NCI-H187 treated with DMSO at 0.1 percent for 48 hours (cell line): Measurements from ENCODE around the gene SMAD7.

Experiments used
- DNase-seq: peaks from one replicate; lab custom pipeline; 2025; lab: John Stamatoyannopoulos, UW

Gene SMAD7

GRCh38 chr18:48950536-48951447, at the start of gene SMAD7:
TSS of gene SMAD7 (minus strand) at chr18:48950965. CDS start at chr18:48950424, 541 bp downstream.
- DNase-seq, result no peak

- no peak for DNase-seq
Observed at GRCh38 chr18:48999569-48999968, 48.8 kb upstream of the SMAD7 start.

DNA sequence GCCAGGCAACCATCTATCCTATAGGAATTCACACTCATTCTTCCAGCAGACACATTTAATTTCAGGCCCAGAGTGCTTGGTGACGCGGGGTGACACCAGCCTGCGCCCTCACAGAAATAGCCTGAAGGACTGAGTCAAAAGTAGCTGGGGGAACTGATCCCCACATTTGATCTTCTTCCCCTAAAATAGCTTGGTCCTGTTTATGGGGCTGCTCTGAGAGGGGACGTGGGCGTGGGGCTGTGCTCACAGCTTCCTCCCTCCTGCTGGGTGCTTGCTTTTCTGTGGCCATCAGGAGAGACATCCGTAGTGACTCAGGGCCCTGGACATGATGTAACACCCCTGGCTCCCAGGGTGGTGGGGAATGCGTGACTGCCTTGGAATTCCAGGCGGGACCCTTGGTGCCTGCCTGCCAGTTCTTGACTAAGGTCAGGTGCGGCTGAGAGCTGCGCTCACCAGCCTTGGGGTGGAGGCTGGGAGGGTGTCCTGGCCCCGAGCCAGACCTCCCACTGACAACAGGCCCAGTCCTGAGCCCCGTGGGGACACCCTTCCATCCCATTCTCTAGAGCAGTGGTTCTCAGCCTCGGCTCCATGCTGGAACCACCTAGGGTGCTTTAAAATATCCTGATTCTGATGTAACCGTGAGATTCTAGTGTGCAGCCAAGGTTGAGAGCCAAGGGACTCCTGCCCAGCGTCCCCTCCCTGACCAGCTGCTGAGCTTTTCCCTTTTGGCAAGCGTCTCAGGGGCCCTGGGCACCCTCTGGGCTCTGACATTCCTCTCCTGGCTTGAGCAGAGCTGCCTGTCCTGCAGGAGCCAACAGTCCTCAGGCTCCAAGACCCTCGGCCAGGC, 47.4 kb upstream of the SMAD7 start:
- DNase-seq, result no peak

GRCh38 chr18:48997681-48997984, 46.9 kb upstream of the SMAD7 start:
- DNase-seq, result no peak

DNA sequence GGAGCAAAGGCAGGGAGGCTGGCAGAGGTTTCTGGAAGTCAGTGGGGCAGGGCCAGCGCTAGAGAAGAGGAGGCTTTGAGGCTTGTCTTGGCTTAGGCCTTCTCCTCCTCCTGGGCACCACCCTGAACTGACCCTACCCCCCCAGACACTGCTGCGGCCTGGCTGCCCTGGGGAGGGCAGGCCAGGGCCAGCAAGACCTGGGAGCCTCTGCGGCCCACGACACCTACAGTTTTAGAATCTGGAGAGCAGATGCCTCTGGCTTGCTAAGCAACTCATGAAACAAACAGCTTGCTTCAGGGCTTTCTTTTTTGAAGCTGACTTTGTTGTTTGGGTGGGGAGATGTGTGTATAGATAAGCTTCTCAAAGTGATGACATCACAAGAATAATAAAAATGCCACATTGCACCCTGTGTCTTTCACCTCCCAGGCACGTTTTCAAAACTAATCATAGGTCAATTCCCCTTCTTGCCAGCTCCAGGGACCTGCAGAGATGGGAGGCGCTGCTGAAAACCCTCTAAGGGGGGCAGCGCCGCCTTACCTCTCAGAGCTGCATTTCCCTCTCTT, 46.2 kb upstream of the SMAD7 start:
- DNase-seq, result no peak

- no peak for DNase-seq
Observed at GRCh38 chr18:48996041-48996440, 45.3 kb upstream of the SMAD7 start.

GRCh38 chr18:48994926-48995835, 44.4 kb upstream of the SMAD7 start:
- DNase-seq, result no peak

GRCh38 chr18:48994044-48994651, 43.4 kb upstream of the SMAD7 start:
- DNase-seq, result no peak

DNA sequence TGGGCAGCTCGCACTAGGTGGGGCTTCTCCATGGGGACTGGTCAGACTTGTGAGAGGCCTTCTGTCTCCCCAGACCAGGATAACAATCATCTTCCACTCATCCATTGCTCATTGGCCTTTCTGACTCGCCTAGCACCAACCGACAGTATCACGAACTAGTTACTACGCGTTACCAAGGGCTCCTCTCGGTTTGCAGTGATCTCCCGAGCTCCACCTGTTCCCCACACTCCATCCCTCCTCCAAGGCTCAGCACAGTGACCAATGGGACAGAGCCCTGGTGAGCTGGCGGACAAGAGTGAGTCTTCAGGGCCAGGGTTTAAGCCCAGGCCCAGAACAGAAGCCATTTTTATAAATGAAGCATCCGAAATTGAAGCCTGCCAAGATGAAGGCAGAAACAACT, 42.8 kb upstream of the SMAD7 start:
- DNase-seq, result no peak

GRCh38 chr18:48992791-48993555, 42.2 kb upstream of the SMAD7 start:
- DNase-seq, result no peak

GRCh38 chr18:48992133-48992532, 41.4 kb upstream of the SMAD7 start:
- DNase-seq, result no peak

DNA sequence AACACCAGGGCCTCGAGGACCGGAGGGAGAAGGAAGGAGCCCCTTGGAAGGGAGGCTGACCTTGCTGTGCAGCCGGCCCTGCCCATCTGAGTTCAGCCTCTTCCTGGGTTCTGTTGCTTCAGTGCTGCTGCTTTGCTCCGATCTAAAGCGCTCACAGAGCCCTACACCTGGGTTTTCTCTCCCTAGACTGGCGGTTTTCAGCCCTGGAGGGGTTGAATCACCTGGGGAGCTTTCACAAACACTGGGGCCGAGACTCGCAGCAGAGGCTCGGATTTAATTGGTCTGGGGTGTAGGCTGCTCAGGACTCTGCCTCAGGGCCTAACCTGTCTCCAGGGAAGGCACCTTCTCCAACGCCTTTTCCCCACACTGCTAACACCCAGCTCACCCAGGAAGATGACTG, 40.9 kb upstream of the SMAD7 start:
- no peak for DNase-seq

GRCh38 chr18:48991319-48991660, 40.5 kb upstream of the SMAD7 start:
- DNase-seq, result no peak

DNA sequence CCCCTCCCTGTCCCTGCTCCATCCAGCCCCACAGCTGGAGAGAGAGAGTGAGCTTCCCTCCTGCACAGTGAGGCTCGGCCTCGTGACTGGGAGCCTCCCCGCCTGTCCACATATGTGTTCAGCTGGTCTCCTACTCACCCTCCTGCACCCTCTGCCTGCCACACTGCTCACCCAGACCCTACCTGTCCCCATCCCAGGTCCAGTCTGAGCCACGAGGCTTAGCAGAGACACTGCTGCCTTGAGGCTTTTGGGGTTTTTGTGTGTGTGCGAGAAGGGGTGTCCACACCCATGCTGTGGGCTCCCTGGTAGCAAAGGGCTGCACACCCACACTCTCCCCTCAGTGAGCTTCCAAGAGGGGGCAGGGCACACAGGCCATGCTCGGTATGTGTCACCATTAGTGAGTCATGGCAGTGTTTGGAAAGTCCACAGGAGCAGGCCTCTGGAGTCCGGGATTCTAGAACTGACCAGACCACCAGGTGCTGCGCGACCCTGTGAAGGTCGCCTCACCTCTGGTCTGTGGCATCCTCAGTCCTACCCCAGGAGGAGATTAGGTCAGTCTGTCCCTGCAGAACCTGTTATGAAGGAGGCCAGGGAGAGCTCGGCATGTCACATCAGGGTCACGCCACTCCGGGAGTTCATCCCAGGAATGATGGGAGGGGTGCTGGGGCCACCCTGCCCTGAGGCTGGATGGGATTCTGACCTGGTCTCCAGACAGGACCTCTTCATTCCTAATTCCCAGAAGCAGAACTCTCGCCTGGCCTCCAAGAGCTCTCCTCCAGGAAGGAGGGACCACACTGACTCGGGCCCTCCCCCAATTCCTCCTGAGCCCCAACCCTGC, 39.9 kb upstream of the SMAD7 start:
- no peak for DNase-seq

- DNase-seq, result no peak
Observed at GRCh38 chr18:48989304-48990303, 38.8 kb upstream of the SMAD7 start.

DNA sequence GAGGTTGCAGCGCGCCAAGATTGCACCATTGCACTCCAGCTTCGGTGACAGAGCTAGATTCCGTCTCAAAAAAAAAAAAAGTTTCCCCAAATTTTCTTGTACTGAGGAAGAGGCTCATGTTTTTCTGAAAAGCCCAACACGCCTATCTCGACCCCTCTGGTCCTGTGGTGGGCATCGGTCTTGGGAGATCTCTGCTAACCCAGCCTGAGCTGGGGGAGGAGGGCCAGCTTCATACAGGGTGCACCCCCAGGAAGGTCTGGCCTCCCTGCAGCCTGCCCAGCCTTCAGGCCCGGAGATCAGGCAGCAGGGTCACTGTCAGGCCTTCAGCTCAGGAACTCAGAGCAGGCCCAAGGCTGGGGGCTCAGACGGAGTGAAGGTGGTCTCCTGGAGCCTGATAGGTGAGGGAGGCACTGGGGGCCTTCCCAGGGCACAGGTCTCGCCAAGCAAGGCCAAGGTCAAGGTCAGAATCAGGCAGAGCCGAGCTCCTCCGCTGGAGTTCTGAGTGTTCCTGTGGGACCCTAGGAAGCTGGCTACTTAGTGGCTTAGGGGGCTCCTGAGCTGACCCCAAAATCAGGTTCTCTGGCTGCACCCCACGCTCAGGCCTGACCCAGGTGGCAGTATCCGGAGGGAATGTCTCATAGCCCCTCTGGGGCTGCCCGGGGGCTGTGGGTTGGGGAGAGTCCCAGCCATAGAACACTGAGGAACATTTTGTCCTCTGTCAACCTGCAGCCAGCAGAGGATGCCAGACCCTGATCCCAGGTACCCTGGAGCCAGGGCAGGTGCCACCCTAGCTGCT, 37.9 kb upstream of the SMAD7 start:
- no peak for DNase-seq

GRCh38 chr18:48987821-48988220, 37.1 kb upstream of the SMAD7 start:
- no peak for DNase-seq
